ENCODE data around the gene STRIT1. TPM values are rescaled to one million over a fixed set of nuclear protein-coding genes. Genes with fewer than 3 reads are reported as not detected.

The STRIT1 gene
- total and polyA plus RNA-seq, 9 of the 15 experiments (the other 6 are each of a cell fraction or from before 2014, with no cell fraction given), result not detected

GRCh38 chr3:155248531-155249187 lies 44.8 kb downstream of the STRIT1 start (continued):
- TF ChIP-seq ZNF639 (CRISPR knock-in tag; conservative IDR thresholded peaks at IDR 0.05 in 1 of 2, IDR thresholded peaks at IDR 0.05 in 1 of 2) (no peak), COPS2 (conservative IDR thresholded peaks at IDR 0.05) (no peak), ETV5 (CRISPR knock-in tag; IDR thresholded peaks at IDR 0.05; ENCODE audit: low read depth) (no peak), PHTF2 (CRISPR knock-in tag; IDR thresholded peaks at IDR 0.05) (no peak), POLR2G (IDR thresholded peaks at IDR 0.05; ENCODE audit: low read depth, low read length) (no peak), GTF2F1 (IDR thresholded peaks at IDR 0.05; ENCODE audit: low read depth, low read length) (no peak), SRSF3 (IDR thresholded peaks at IDR 0.05; ENCODE audit: insufficient read depth, low read length) (no peak), PPARD (CRISPR knock-in tag; IDR thresholded peaks at IDR 0.05) (no peak), CEBPZ (IDR thresholded peaks at IDR 0.05; ENCODE audit: borderline replicate concordance, low read depth, low read length) (no peak), LARP7 (IDR thresholded peaks at IDR 0.05) (no peak), ARID1B (IDR thresholded peaks at IDR 0.05) (peak; percentile 88), ZFPM2 (CRISPR knock-in tag; IDR thresholded peaks at IDR 0.05) (no peak), TAL1 (IDR thresholded peaks at IDR 0.05) (peak; percentile 89), GABPA (tag; conservative IDR thresholded peaks at IDR 0.05; ENCODE audit: low read depth) (0 out of 2 replicates have a peak, but pooled peaks have one; percentile 18), FOSL1 (tag; conservative IDR thresholded peaks at IDR 0.05) (peak; percentile 53), TGIF2 (CRISPR knock-in tag; IDR thresholded peaks at IDR 0.05) (no peak), MIER1 (IDR thresholded peaks at IDR 0.05; ENCODE audit: low read depth) (no peak), LCOR (CRISPR knock-in tag; IDR thresholded peaks at IDR 0.05) (0 out of 2 replicates have a peak, but pooled peaks have one; percentile 53), KLF6 (CRISPR knock-in tag; IDR thresholded peaks at IDR 0.05; ENCODE audit: borderline replicate concordance) (no peak), SIN3B (IDR thresholded peaks at IDR 0.05; ENCODE audit: low read depth) (no peak), ZFP36 (IDR thresholded peaks at IDR 0.05; ENCODE audit: low read depth, low read length, partially characterized antibody) (no peak), E2F4 (CRISPR knock-in tag; IDR thresholded peaks at IDR 0.05; ENCODE audit: low read depth) (no peak), ELF4 (CRISPR knock-in tag; IDR thresholded peaks at IDR 0.05) (no peak), ZNF146 (CRISPR knock-in tag; IDR thresholded peaks at IDR 0.05; ENCODE audit: unreplicated experiment) (no peak), ZNF324 (CRISPR knock-in tag; IDR thresholded peaks at IDR 0.05) (peak; percentile 68; the same call in 1 of the 2 replicates)
